ENCODE results near the gene CBL. TPM values are rescaled to one million over a fixed set of nuclear protein-coding genes. Genes with fewer than 3 reads are reported as not detected.

Gene CBL
- total RNA-seq, 1 donor, result 11.4 TPM

- H3K4me3 ChIP-seq (ENCODE audit: low read depth, low read length), result no peak overlapping the region
- no peak for TF ChIP-seq CTCF (IDR thresholded peaks at IDR 0.05; ENCODE audit: insufficient read depth, low read length)
These were observed 108.6 kb downstream of the CBL start for GRCh38 chr11:119314726-119315125.

GRCh38 chr11:119315131-119316015 is 109.2 kb downstream of the CBL start:
- no peak for TF ChIP-seq CTCF (IDR thresholded peaks at IDR 0.05; ENCODE audit: insufficient read depth, low read length)
- H3K4me3 ChIP-seq (ENCODE audit: low read depth, low read length), result no peak overlapping the region
- no peak for DNase-seq (ENCODE audit: low read depth)

More at GRCh38 chr11:119314726-119315125, 108.6 kb downstream of the CBL start:
- no peak for DNase-seq (ENCODE audit: low read depth)

DNA sequence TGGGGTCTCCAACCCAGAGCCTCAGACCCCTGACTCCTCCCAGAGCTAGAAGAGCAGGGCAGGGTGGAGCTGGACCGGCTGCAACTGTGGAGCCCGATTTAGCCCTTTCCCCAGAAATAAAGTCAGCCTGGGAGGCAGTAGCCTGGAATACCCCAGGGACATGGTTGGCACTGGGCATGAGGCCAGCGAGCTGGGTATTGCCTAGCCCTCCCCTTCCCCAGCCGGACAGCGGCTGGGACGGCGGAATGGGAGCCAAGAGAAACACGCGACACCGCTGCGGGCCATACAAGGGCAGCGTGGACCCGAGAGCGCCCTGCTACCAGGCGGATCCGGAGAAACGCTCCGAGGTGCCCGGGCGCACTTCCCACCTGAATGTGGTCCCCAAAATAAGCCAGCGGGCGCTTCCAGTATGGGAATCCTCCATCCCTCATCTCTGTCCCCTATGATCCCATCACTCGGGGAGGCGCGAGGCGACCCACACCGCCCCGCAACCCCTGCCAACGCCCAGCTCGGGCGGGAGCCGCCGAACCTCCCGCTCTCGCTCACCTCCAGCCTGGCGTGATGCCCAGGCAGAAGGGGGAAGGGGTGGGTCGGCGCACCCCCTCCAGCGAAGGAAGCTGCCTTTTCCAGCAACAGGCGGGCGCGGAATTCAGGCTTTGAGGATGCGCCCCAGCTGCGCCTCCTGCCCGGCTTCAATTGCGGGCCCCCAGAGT is 110.0 kb downstream of the CBL start:
- peak overlapping the region; percentile 53 for H3K4me3 ChIP-seq (ENCODE audit: low read depth, low read length)
- no peak for DNase-seq (ENCODE audit: low read depth)
- no peak for TF ChIP-seq CTCF (IDR thresholded peaks at IDR 0.05; ENCODE audit: insufficient read depth, low read length)

DNA sequence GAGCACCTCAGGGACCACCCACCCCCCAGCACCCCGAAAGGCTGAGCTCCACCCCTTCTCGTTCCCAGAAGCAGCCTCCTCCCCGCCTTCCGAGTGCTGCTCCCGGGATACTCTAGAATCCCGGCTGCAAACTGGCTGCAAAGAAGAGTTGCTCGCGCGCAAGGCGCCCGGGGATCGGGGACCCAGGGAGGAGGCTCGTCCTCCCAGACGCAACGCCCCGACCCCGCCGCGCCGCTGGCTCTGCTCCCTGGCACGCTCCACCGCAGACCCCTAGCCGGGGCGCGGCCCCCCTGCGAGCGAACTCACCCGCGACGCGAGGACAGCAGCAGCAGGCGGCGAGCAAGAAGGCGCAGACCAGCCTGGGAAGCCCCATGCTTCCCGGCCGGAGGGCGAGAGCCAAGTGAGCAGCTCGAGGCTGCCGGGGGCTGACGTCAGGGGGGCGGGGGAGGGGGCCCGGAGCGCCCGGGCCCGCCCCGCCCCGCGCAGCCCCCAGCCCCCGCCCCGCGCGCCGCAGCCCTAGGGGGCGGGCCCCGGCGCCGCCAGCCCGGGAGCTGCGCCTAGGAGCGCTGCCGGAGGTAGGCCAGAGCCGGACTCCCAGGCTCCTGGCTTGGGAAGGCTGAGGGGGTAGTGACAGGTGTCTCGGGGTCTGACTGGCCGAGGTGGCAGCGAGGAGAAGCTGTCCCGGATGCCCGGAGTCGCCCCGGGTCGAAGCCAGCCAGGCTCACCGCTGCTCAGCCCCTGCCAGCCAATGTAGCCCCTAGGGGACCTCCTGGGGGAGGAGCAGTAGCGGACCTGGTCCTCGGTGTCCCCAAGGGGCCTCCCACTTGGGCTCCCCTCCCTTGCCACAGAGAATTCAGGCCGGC is 110.8 kb downstream of the CBL start, which contains the start of gene MCAM:
MCAM (minus strand) TSS at position 402 of the 863 bp plus-strand sequence; CDS start at position 373, 29 bp downstream.
- peak within 1 kb of the TSS; percentile 53 for H3K4me3 ChIP-seq (ENCODE audit: low read depth, low read length)
- TF ChIP-seq CTCF (IDR thresholded peaks at IDR 0.05; ENCODE audit: insufficient read depth, low read length), result no peak
- peak; percentile 11 for DNase-seq (ENCODE audit: low read depth)

- TF ChIP-seq CTCF (IDR thresholded peaks at IDR 0.05; ENCODE audit: insufficient read depth, low read length), result no peak
- DNase-seq (ENCODE audit: low read depth), result no peak
- no peak overlapping the region for H3K4me3 ChIP-seq (ENCODE audit: low read depth, low read length)
These were observed 111.6 kb downstream of the CBL start for GRCh38 chr11:119317592-119318239.

All from fibroblast of the aortic adventitia (primary cell).